OCI-LY1 (cell line): Measurements from ENCODE around the gene TAL2.
A peak's percentile ranks its signal among the peaks of the same experiment; 100 is the strongest.

Experiments
- H2AFZ ChIP-seq: fragments of 200-600 bp; sonication (generic), shearing (Covaris generic); 2 replicates; pipeline ENCODE4 v1.6.0; 2014; ENCODE audit warnings: antibody characterized with exemption, mild to moderate bottlenecking, low read length
- H3F3A ChIP-seq: fragments of 200-600 bp; sonication (generic), shearing (Covaris generic); 2 replicates; pipeline ENCODE4 v1.6.0; 2014; ENCODE audit warnings: mild to moderate bottlenecking, antibody characterized with exemption, low read length, moderate library complexity; ENCODE audit not compliant: insufficient read depth
- H3K27ac ChIP-seq: fragments of 200-600 bp; sonication (generic); 2 replicates; pipeline ENCODE4 v1.5.1; 2014; ENCODE audit warnings: low read length, mixed run types, mild to moderate bottlenecking, low read depth; ENCODE audit not compliant: poor library complexity, severe bottlenecking
- H3K27me3 ChIP-seq: fragments of 200-600 bp; sonication (generic); 2 replicates; pipeline ENCODE4 v1.6.0; 2014; ENCODE audit warnings: antibody characterized with exemption, mild to moderate bottlenecking, low read length, moderate library complexity; ENCODE audit not compliant: insufficient read depth
- H3K36me3 ChIP-seq: fragments of 200-600 bp; sonication (generic); 2 replicates; pipeline ENCODE4 v1.6.1; 2014; ENCODE audit warnings: mild to moderate bottlenecking, antibody characterized with exemption, low read length, moderate library complexity, mixed read lengths; ENCODE audit not compliant: insufficient read depth
- H3K4me1 ChIP-seq: fragments of 200-600 bp; sonication (generic); 2 replicates; pipeline ENCODE4 v1.5.1; 2014; ENCODE audit warnings: mild to moderate bottlenecking, low read length, moderate library complexity; ENCODE audit not compliant: insufficient read depth, severe bottlenecking
- H3K4me2 ChIP-seq: fragments of 200-600 bp; sonication (generic), shearing (Covaris generic); 2 replicates; pipeline ENCODE4 v1.6.1; 2014; ENCODE audit warnings: low read length
- H3K4me3 ChIP-seq: fragments of 200-600 bp; sonication (generic); 2 replicates; pipeline ENCODE4 v1.5.1; 2014; ENCODE audit warnings: low read length, low read depth, mild to moderate bottlenecking, mixed read lengths; ENCODE audit not compliant: poor library complexity, severe bottlenecking
- H3K79me2 ChIP-seq: fragments of 200-600 bp; shearing (Covaris generic); 2 replicates; pipeline ENCODE4 v1.6.1; 2016; ENCODE audit warnings: mixed run types, low read length, mixed read lengths; ENCODE audit not compliant: insufficient read depth
- H3K9ac ChIP-seq: fragments of 200-600 bp; sonication (generic), shearing (Covaris generic); 2 replicates; pipeline ENCODE4 v1.6.1; 2014; ENCODE audit warnings: mild to moderate bottlenecking, low read length, mixed read lengths
- H3K9me2 ChIP-seq: fragments of 200-600 bp; sonication (generic), shearing (Covaris generic); 2 replicates; pipeline ENCODE4 v1.6.1; 2014; ENCODE audit warnings: low read depth, mild to moderate bottlenecking, low read length, mixed read lengths
- H3K9me3 ChIP-seq: fragments of 200-600 bp; shearing (Covaris generic); 2 replicates; pipeline ENCODE4 v1.6.1; 2014; ENCODE audit warnings: low read length, mixed read lengths
- H4K20me1 ChIP-seq: fragments of 200-600 bp; sonication (generic), shearing (Covaris generic); 2 replicates; pipeline ENCODE4 v1.6.0; 2016; ENCODE audit warnings: mild to moderate bottlenecking, low read length; ENCODE audit not compliant: insufficient read depth
- CTCF ChIP-seq: fragments of 200-600 bp; sonication (generic), shearing (Covaris generic); IDR thresholded peaks from 2 replicates; pipeline ENCODE4 v1.5.1; 2017; ENCODE audit warnings: mild to moderate bottlenecking, antibody characterized with exemption, low read length, moderate library complexity, mixed read lengths
- EZH2 ChIP-seq: fragments of 200-600 bp; sonication (generic), shearing (Covaris generic); IDR thresholded peaks from 2 replicates; pipeline ENCODE4 v1.8.0; 2017; ENCODE audit warnings: borderline replicate concordance, mixed run types, mild to moderate bottlenecking, antibody characterized with exemption, low read length, moderate library complexity, mixed read lengths

The TAL2 gene

GRCh38 chr9:105637787-105638395 lies 24.4 kb upstream of the TAL2 start:
- no peak overlapping the region for H3K4me3 ChIP-seq
- no peak overlapping the region for H3K4me2 ChIP-seq
- no peak overlapping the region for H3K9ac ChIP-seq
- H2AFZ ChIP-seq = no peak overlapping the region
- H3K27ac ChIP-seq = no peak overlapping the region
- no peaks in the 10 kb centered on the region for H3F3A ChIP-seq
- H3K9me3 ChIP-seq = no peaks in the 10 kb centered on the region
- TF ChIP-seq EZH2 (no peak), CTCF (peak; percentile 61)
- no peaks in the 10 kb centered on the region for H3K9me2 ChIP-seq
- H4K20me1 ChIP-seq = no peaks in the 10 kb centered on the region
- H3K27me3 ChIP-seq = no peaks in the 10 kb centered on the region
- peaks cover 3% of the 10 kb centered on the region; the same call in 1 of the 2 replicates for H3K36me3 ChIP-seq
- no peaks in the 10 kb centered on the region for H3K79me2 ChIP-seq
- H3K4me1 ChIP-seq = no peaks in the 10 kb centered on the region

GRCh38 chr9:105639936-105640335 lies 22.3 kb upstream of the TAL2 start:
- no peak for TF ChIP-seq CTCF
- TF ChIP-seq EZH2 = no peak
- H3K27ac ChIP-seq = no peak overlapping the region
- no peaks in the 10 kb centered on the region for H3K79me2 ChIP-seq
- H3K4me3 ChIP-seq = no peak overlapping the region
- H4K20me1 ChIP-seq = no peaks in the 10 kb centered on the region
- H3K9ac ChIP-seq = no peak overlapping the region
- no peaks in the 10 kb centered on the region for H3K9me2 ChIP-seq
- H3K4me2 ChIP-seq = no peak overlapping the region
- no peaks in the 10 kb centered on the region for H3K4me1 ChIP-seq
- H3K9me3 ChIP-seq = no peaks in the 10 kb centered on the region
- no peaks in the 10 kb centered on the region for H3K27me3 ChIP-seq
- H2AFZ ChIP-seq = no peak overlapping the region
- H3K36me3 ChIP-seq = peaks cover 3% of the 10 kb centered on the region; the same call in 1 of the 2 replicates
- H3F3A ChIP-seq = no peaks in the 10 kb centered on the region

GRCh38 chr9:105643795-105644194 lies 18.5 kb upstream of the TAL2 start:
- no peak overlapping the region for H3K27ac ChIP-seq
- H3K9me2 ChIP-seq = no peaks in the 10 kb centered on the region
- no peak overlapping the region for H3K4me2 ChIP-seq
- H3F3A ChIP-seq = no peaks in the 10 kb centered on the region
- no peaks in the 10 kb centered on the region for H3K9me3 ChIP-seq
- H3K4me3 ChIP-seq = no peak overlapping the region
- no peaks in the 10 kb centered on the region for H3K4me1 ChIP-seq
- H2AFZ ChIP-seq = no peak overlapping the region
- H3K36me3 ChIP-seq = no peaks in the 10 kb centered on the region
- no peak overlapping the region for H3K9ac ChIP-seq
- H4K20me1 ChIP-seq = no peaks in the 10 kb centered on the region
- no peaks in the 10 kb centered on the region for H3K27me3 ChIP-seq
- TF ChIP-seq CTCF (no peak), EZH2 (no peak)
- no peaks in the 10 kb centered on the region for H3K79me2 ChIP-seq
